GM13976 (cell line): ENCODE results near the gene SLC2A10.

Source experiments
- DNase-seq: peaks from one replicate; pipeline ENCODE4 v3.0.0; 2012; ENCODE audit warnings: low spot score
- in situ Hi-C: fragments of 300-500 bp; cut with MboI; formaldehyde crosslinking; loops from one replicate; pipeline ENCODE4 v1.12.0; 2022; ENCODE audit warnings: low sequenced_read_pairs, mixed read lengths, inconsistent platforms; ENCODE audit not compliant: unreplicated experiment
- TF ChIP-seq, protein P1 (sequence below): IDR thresholded peaks from 2 replicates; pipeline ENCODE4 v1.5.1; 2012; ENCODE audit warnings: borderline replicate concordance, mild to moderate bottlenecking; ENCODE audit not compliant: insufficient read depth; ENCODE audit errors: extremely low read depth, missing control alignments, control extremely low read depth

SLC2A10 gene

DNA sequence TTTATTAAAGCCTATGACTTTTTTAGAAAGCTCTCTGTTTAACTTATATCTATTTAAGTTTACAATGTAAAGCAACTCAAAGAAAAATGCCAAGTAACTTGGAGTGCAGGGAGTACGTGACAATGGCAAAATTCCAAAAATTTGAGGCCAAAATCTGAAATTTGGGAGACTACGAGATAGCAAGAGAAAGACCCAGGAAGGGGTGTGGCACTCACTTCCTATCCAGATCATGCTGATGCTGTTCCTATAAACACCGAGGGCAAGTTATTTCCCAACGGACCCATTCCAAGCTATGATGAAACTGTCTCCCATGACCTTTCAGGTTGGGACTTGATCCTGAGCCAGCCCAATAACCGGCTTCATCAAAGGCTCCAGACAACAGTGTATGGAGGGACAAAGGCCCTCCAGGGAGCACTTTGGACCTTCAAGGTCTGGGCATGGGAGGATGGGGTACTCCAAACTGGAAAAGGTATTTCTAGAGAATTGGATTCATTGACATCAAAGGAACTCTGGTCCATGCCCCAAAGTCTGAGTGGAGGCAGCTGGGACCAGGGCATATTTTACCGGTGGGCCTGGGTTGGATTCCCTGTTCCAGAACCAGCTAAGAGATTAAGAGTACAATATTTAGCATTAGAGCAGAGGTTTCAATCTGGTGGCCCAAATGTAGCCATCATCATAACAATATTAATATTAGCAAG, 42.5 kb upstream of the SLC2A10 start:
- no peak for DNase-seq
- in situ Hi-C loops = no loop called here
- TF ChIP-seq, protein P1, sequence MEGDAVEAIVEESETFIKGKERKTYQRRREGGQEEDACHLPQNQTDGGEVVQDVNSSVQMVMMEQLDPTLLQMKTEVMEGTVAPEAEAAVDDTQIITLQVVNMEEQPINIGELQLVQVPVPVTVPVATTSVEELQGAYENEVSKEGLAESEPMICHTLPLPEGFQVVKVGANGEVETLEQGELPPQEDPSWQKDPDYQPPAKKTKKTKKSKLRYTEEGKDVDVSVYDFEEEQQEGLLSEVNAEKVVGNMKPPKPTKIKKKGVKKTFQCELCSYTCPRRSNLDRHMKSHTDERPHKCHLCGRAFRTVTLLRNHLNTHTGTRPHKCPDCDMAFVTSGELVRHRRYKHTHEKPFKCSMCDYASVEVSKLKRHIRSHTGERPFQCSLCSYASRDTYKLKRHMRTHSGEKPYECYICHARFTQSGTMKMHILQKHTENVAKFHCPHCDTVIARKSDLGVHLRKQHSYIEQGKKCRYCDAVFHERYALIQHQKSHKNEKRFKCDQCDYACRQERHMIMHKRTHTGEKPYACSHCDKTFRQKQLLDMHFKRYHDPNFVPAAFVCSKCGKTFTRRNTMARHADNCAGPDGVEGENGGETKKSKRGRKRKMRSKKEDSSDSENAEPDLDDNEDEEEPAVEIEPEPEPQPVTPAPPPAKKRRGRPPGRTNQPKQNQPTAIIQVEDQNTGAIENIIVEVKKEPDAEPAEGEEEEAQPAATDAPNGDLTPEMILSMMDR = no peak

DNA sequence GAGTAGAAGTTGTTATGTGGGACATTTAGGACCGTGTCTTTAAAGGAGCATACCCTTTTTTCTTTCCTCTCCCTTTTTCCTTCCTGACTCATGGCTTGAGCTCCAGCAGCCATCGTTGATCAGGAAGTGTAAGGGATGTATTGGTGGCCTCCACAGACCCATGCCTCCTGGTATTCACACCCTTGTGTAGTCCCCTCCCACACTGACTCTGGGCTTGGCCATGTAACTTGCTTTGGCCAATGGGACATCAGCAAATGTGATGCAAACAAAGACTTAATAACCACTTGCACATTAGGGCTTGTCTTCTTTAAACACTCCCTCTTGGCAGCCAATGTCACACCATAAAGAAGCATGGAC, 39.2 kb upstream of the SLC2A10 start:
- no peak for DNase-seq
- in situ Hi-C loops = no loop called here
- TF ChIP-seq, protein P1 = no peak

DNA sequence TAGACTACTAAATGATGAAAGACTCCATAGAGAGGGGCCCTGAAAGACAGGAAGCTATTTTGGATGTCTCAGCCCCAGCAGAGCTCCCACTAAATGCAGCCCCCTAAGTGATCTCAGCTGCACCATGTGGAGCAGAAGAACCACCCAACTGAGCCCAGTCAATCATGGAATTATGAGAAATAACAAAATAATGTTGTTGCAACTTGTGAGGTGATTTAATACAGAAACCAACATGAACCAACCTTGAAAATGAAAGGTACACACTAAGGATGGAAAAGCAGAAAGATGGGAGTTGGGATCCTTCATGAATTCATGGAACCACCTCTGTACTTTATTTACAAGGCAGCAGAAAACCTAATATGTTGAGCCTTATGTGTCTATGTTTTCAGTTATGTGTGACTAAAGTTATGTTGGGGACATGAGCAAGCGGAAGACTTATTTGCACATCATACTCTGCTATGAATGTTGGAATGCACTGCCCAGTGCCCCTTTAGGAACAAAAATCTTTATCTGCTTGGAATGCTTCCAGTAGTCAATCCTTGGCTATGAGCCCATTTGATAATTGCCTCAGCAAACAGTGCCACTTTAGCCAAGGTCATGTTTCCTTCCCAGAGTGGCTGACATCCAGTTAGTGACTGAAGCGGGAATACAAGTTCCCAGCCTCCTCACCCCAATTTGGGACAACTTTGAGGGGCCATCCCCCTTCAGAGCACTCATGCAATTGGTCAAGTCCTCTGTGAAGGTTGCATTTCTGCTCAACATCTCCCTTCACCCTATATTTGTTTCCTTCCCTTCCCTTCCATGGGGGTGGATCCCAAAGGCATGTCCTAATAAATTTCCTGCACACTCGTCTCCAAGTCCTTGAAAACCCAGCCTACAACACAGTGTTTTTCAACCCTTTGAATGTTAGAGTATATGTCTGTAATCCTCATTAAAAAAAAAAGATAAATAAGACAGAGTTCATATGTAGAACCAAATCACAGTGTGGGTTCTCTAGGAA, 38.6 kb upstream of the SLC2A10 start:
- no peak for DNase-seq
- in situ Hi-C loops = no loop called here
- TF ChIP-seq, protein P1 = no peak

DNA sequence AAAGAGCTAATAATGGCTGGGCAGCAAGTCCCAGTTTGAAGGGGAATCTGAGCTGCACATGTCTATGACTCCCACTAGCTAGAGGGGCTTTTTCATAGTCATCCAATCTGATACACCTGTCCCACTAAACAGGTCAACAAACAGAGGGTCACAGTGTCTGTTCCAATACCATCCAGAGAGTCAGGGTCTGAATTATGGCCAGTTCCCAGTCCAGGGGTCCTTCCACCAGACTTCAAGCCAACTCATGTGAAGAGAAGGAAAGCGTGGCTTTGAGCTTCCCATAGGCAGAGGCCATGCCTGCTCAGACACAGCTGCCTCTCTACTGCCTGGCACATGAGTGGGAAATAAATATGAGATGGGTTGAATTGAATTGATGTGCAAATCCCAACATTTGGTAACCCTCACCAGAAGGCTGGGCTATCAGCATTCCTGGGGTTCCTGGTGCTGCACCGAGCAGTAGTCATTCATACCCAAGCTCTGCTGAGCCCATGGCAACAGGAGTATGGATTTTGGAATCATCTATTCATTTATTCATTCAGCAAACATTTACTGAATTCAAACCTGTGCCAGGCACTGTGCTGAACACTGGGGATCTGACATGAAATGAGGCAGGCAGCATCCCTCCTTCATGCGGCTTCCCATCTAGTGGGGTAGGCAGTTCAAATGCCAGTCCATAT, 37.4 kb upstream of the SLC2A10 start:
- TF ChIP-seq, protein P1 = no peak
- in situ Hi-C loops = no loop called here
- no peak for DNase-seq

DNA sequence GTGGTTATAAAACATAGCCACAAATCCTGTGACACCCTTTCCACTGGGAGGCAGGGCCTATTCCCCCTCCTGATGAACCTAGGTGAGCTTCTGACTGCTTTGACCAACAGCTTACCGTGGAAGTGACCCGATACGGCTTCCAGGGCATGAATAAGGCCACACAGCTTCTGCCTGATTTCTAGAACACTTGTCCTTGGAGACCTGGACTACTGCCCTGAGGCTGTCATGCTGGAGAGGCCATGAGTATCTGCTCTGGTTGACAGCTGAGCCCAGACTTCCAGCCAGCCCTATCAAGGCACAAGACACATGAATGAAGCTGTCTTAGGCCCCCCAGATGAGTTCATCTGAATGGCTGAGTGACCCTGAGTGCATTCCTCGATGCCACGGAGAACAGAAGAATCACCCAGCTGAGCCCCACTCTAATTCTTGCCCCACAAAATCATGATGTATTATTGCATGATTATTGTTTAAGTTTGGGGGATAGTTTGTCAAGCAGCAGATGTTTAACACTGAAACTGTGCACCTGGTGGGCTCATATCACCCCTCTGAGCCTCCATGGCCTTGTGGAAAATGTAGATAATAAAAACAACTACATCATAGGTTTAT, 36.8 kb upstream of the SLC2A10 start:
- TF ChIP-seq, protein P1 = no peak
- no peak for DNase-seq
- in situ Hi-C loops = no loop called here
